Hematopoietic multipotent progenitor cell treated with erythropoietin and hydrocortisone succinate and interleukin-3 and kit ligand, for 4 days (in vitro differentiated cells): ENCODE data around the gene SSRP1.
"Not testable (repeated sequence)": the region's sequence is repeated elsewhere in the genome, so short reads cannot be mapped to it uniquely, and the experiment has no call there.

Experiments
- DNase-seq: peaks from one replicate; pipeline ENCODE4 v3.0.0-alpha.2; 2015

The SSRP1 gene

GRCh38 chr11:57299150-57299737 is 36.4 kb downstream of the SSRP1 start:
- DNase-seq: no peak

GRCh38 chr11:57297221-57297620 is 38.5 kb downstream of the SSRP1 start:
- DNase-seq: no peak

DNA sequence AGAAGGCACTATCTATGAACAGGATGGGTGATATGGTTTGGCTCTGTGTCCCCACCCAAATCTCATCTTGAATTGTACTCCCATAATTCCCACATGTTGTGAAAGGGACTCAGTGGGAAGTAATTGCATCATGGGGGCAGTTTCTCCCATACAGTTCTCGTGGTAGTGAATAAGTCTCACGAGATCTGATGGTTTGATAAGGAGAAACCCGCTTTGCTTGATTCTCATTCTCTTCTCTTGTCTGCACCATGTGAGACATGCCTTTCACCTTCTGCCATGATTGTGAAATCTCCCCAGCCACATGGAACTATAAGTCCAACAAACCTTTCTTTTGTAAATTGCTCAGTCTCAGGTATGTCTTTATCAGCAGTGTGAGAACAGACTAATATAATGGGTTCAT is 39.5 kb downstream of the SSRP1 start:
- DNase-seq: not testable (repeated sequence)

DNA sequence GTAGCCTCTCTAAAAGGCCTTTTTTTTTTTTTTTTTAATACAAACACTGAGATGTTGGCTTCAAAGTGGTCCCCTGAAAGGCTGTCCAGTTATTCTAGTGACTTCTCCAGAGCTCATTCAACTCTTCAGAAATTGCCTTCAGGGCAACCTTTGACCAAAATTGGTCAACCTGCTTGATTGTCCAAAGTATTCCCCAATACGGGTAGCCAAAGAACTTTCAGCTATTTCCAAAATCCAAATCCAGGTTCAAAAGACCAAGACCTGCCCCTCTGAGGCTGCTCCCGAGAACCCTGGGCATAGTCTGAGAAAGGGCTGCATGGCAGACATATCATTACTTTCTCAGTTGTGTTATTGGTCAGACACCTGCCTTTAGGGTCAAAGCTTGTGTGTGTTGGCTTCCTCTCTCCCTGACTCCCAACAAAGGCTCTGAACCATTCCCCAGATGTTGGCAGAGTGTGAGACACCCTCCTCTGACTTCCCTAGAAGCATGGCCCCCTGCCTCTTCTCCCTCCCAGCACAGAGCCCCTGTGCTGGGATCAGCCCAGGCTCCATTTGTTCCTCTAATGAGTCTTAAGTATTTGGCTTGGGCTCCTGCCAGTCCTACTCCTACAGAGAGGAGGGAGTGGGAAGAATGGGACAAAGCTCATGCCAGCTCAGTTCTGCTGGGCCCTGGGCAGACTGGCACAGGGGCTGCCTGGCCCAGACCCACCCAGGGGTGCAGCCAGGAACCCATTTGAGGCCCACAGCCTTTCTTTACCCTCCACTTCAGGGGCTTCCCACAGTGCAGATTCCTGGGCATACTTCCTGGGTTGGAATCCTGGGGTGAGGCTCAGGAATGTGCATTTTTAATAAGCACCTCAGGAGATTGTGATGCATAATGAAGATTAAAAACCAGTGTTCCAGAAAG is 41.2 kb downstream of the SSRP1 start:
- DNase-seq: no peak

GRCh38 chr11:57290288-57290687 is 45.4 kb downstream of the SSRP1 start:
- no peak for DNase-seq

DNA sequence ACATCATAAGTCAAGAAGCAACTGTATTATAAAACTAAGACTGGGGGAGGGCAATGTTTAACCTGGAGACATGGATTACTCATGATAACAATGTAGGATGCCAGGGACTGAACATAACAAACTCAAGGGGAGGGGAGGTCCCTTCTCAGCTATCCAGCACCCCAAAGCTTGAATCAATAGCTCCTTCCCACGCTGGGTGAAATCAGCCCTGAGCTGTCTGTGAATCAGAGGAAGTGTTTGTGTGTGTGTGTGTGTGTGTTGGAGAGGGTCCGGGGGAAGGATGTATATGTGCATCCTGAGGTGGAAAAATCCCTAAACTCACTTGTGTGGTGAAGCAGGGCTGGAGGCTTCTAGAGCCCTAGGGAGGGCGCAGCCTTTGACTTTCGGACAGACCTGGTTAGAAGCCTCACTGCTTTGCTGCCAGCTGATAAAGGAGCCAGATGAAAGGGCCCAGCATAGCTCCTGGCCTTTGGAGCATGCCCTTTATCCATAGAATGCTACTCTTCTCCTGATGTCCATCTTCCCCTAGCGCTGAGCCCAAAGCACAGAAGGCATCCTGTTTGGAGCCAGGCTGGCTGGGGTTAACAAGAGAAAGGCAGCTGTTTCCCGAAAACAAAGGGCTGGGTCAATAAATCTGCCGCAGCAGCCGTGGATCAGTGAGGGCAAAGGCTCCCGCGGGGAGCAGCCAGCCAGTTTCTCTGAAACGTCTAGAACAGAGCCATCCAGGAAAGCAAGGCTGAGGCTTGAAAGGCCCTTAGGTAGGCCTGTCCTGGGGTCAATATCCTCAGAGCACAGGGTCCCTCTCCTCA is 46.7 kb downstream of the SSRP1 start:
- DNase-seq: no peak

DNA sequence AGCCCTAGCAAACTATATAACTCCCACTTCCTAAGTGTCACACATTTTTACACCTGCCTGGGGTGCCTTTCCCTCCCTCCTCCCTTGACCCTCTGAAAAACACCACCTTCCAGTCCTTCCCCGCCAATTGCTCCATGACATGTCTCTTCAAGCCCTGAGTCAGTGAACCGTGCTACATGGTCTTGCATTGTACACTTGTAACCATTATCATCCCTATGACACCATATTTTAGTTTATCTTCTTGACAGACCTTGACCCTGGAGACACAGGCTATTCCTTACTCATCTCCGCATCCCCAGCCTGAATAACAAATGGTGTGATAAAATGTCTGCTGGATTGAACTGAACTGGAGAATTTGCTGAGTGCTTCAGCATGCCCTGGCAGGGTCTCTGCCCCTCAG is 47.8 kb downstream of the SSRP1 start:
- DNase-seq: no peak

- DNase-seq: no peak
These were observed 52.3 kb downstream of the SSRP1 start for GRCh38 chr11:57283231-57283990.

DNA sequence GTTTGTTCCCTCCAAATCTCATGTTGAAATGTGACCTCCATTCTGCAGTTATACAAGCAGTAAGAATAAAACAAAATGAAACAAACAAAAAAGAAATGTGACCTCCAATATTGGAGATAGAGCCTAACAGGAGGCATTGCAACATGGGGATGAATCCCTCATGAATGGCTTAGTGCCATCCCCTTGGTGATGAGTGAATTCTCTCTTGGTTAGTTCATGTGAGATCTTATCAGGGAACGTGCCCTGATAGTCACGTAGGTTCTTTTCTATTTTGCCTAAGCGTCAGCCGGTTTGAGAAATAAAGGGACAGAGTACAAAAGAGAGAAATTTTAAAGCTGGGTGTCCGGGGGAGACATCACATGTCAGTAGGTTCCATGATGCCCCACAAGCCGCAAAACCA is 54.1 kb downstream of the SSRP1 start:
- DNase-seq: not testable (repeated sequence)

GRCh38 chr11:57279116-57279515 is 56.6 kb downstream of the SSRP1 start:
- no peak for DNase-seq

GRCh38 chr11:57278721-57279095 is 57.0 kb downstream of the SSRP1 start:
- no peak for DNase-seq

GRCh38 chr11:57277845-57278720 is 57.6 kb downstream of the SSRP1 start:
- peak; percentile 68 for DNase-seq

DNA sequence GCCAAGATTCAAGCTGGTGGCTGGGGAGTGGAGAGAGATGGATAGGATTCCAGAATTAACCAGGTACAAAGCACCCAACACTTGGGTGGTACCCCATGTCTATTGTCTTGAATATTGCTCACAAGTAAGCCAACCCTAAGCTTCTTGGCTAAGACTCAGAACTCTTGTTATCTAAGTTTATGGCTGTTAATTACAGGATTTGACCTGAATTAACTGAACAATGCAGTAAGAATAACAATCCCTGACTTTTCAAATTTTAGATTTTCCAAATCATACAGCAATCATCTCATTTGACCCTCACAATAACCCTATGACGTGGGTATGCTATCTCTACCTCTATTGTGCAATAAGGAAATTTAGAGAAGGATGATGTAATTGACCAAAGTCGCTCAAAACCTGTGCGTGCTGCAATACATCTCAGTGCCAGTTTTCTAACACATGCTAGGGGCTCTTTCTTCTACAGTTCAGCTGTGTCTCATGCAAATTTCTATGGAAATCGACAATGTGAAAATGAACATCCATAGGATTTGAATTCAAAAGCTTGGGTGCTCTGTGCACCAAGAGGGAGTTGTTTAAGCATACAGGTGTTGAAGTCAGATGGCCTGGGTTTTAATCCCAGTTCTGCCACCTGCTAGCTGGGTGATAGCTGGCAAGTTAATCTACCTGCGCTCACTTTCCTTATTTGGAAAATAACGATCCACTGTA is 58.6 kb downstream of the SSRP1 start:
- DNase-seq: peak; percentile 42

GRCh38 chr11:57276169-57276970 is 59.3 kb downstream of the SSRP1 start:
- no peak for DNase-seq
